ENCODE data around the gene MED10. TPM values are rescaled to one million over a fixed set of nuclear protein-coding genes. Genes with fewer than 3 reads are reported as not detected.

MED10 gene
- total and polyA plus RNA-seq, 4 donors = 18.9 to 34.3 (median 31.4) TPM

GRCh38 chr5:6362846-6363245 is 15.5 kb downstream of the MED10 start:
- no peak for TF ChIP-seq CTCF (IDR thresholded peaks at IDR 0.05; ENCODE audit: control extremely low read depth, extremely low read depth)
- peaks cover 0 to 4% (median 0%) of the 10 kb centered on the region in 4 donors for H3K9me3 ChIP-seq (ENCODE audit: control insufficient read depth in 4 of 4, insufficient read depth in 3 of 4, low read length in 3 of 4)
- 96 to 97% methylated on average over 7 of the region's 7 CpGs for WGBS, 2 donors
- peaks cover 0 to 3% (median 0%) of the 10 kb centered on the region in 5 donors for H3K4me1 ChIP-seq (ENCODE audit: control insufficient read depth in 5 of 5, insufficient read depth in 5 of 5, low read length in 5 of 5)
- ATAC-seq (ENCODE audit: insufficient read depth, low FRiP score) = no peak
- no peaks in the 10 kb centered on the region for H3K27me3 ChIP-seq (ENCODE audit: control insufficient read depth in 3 of 3, insufficient read depth in 3 of 3, low read length in 2 of 3)
- peaks cover 0 to 19% (median 2%) of the 10 kb centered on the region in 4 donors for H3K36me3 ChIP-seq (ENCODE audit: control insufficient read depth in 4 of 4, insufficient read depth in 4 of 4, low read length in 4 of 4)
- H3K27ac ChIP-seq (ENCODE audit: low read depth in 1 of 2, low read length in 1 of 2) = no peak overlapping the region
- H3K9ac ChIP-seq (ENCODE audit: insufficient read depth in 1 of 2, low read length in 2 of 2) = no peak overlapping the region
- DNase-seq = no peak
- H3K4me3 ChIP-seq = no peak overlapping the region

GRCh38 chr5:6361101-6361500 is 17.2 kb downstream of the MED10 start:
- H3K36me3 ChIP-seq (ENCODE audit: control insufficient read depth in 4 of 4, insufficient read depth in 4 of 4, low read length in 4 of 4) = peaks cover 0 to 12% (median 2%) of the 10 kb centered on the region in 4 donors
- TF ChIP-seq CTCF (IDR thresholded peaks at IDR 0.05; ENCODE audit: control extremely low read depth, extremely low read depth) = no peak
- peaks cover 0 to 7% (median 0%) of the 10 kb centered on the region in 4 donors for H3K9me3 ChIP-seq (ENCODE audit: control insufficient read depth in 4 of 4, insufficient read depth in 3 of 4, low read length in 3 of 4)
- H3K4me3 ChIP-seq = no peak overlapping the region
- peaks cover 0 to 3% (median 0%) of the 10 kb centered on the region in 5 donors for H3K4me1 ChIP-seq (ENCODE audit: control insufficient read depth in 5 of 5, insufficient read depth in 5 of 5, low read length in 5 of 5)
- ATAC-seq (ENCODE audit: insufficient read depth, low FRiP score) (no peak), DNase-seq (no peak)
- no peaks in the 10 kb centered on the region for H3K27me3 ChIP-seq (ENCODE audit: control insufficient read depth in 3 of 3, insufficient read depth in 3 of 3, low read length in 2 of 3)
- H3K27ac ChIP-seq (ENCODE audit: low read depth in 1 of 2, low read length in 1 of 2) = no peak overlapping the region
- no peak overlapping the region for H3K9ac ChIP-seq (ENCODE audit: insufficient read depth in 1 of 2, low read length in 2 of 2)
- WGBS, 2 donors = 92% methylated on average over 8 of the region's 8 CpGs

- peaks cover 0 to 10% (median 0%) of the 10 kb centered on the region in 4 donors for H3K36me3 ChIP-seq (ENCODE audit: control insufficient read depth in 4 of 4, insufficient read depth in 4 of 4, low read length in 4 of 4)
- no peak for DNase-seq
- H3K4me1 ChIP-seq (ENCODE audit: control insufficient read depth in 5 of 5, insufficient read depth in 5 of 5, low read length in 5 of 5) = peaks cover 0 to 3% (median 0%) of the 10 kb centered on the region in 5 donors
- no peak for ATAC-seq (ENCODE audit: insufficient read depth, low FRiP score)
- no peak overlapping the region for H3K9ac ChIP-seq (ENCODE audit: insufficient read depth in 1 of 2, low read length in 2 of 2)
- 85% methylated on average over 18 of the region's 18 CpGs for WGBS, 2 donors
- no peak overlapping the region for H3K27ac ChIP-seq (ENCODE audit: low read depth in 1 of 2, low read length in 1 of 2)
- H3K9me3 ChIP-seq (ENCODE audit: control insufficient read depth in 4 of 4, insufficient read depth in 3 of 4, low read length in 3 of 4) = peaks cover 0 to 7% (median 0%) of the 10 kb centered on the region in 4 donors
- H3K27me3 ChIP-seq (ENCODE audit: control insufficient read depth in 3 of 3, insufficient read depth in 3 of 3, low read length in 2 of 3) = no peaks in the 10 kb centered on the region
- H3K4me3 ChIP-seq = no peak overlapping the region
- no peak for TF ChIP-seq CTCF (IDR thresholded peaks at IDR 0.05; ENCODE audit: control extremely low read depth, extremely low read depth)
Measured at GRCh38 chr5:6360323-6361072, 17.8 kb downstream of the MED10 start.
